HG02759 (cell line): Measurements from ENCODE around the gene MTX3.

Experiments
- ATAC-seq: cut with Tn5 transposase; IDR thresholded peaks from one replicate; pipeline ENCODE4 v1.9.1; 2021; ENCODE audit warnings: mild to moderate bottlenecking, moderate library complexity; ENCODE audit not compliant: unreplicated experiment

Gene MTX3

GRCh38 chr5:79936002-79936645 lies 54.9 kb downstream of the MTX3 start:
- ATAC-seq, result no peak

- ATAC-seq, result no peak
These were observed 56.4 kb downstream of the MTX3 start for GRCh38 chr5:79934681-79935080.

GRCh38 chr5:79932510-79933504 lies 58.3 kb downstream of the MTX3 start:
- ATAC-seq, result no peak

GRCh38 chr5:79931866-79932265 lies 59.2 kb downstream of the MTX3 start:
- no peak for ATAC-seq

- no peak for ATAC-seq
These were observed 59.7 kb downstream of the MTX3 start for GRCh38 chr5:79931409-79931808.

GRCh38 chr5:79929095-79929494 lies 62.0 kb downstream of the MTX3 start:
- ATAC-seq, result no peak
